Right lobe of liver (tissue), 6 donors: ENCODE results near the gene RGS9BP. TPM values are rescaled to one million over a fixed set of nuclear protein-coding genes. Genes with fewer than 3 reads are reported as not detected.
A peak's percentile ranks its signal among the peaks of the same experiment; 100 is the strongest.

Experiments used
- ATAC-seq, 4 donors: fragments of 200-7000 bp; cut with Tn5 transposase; one replicate each; pipeline ENCODE4 v1.9.1; 2020; ENCODE audit warnings: mild to moderate bottlenecking in 4 of 4, moderate library complexity in 4 of 4
- DNase-seq, 3 donors: peaks; one replicate each; pipeline ENCODE4 v3.0.0-alpha.2; 2020
- H3K27ac ChIP-seq, 3 donors: fragments of 200-600 bp; one replicate each; pipeline ENCODE4 v1.8.0; 2022
- H3K27me3 ChIP-seq, 2 donors: fragments of 200-600 bp; one replicate each; pipeline ENCODE4 v1.8.0; 2022
- H3K36me3 ChIP-seq, 4 donors: fragments of 200-600 bp; sonication (generic) in 1 of 4; one replicate each; pipeline versions ENCODE4 v1.5.1 to v1.8.0; 2017 to 2022; ENCODE audit warnings: control low read depth in 1 of 4
- H3K4me1 ChIP-seq, 4 donors: fragments of 200-600 bp; sonication (generic) in 1 of 4; one replicate each; pipeline versions ENCODE4 v1.5.1 to v1.8.0; 2017 to 2022; ENCODE audit warnings: control low read depth in 1 of 4
- H3K4me3 ChIP-seq, 3 donors: fragments of 200-600 bp; one replicate each; pipeline ENCODE4 v1.8.0; 2022
- H3K9me3 ChIP-seq, 4 donors: fragments of 200-600 bp; sonication (generic) in 1 of 4; one replicate each; pipeline versions ENCODE4 v1.5.1 to v1.8.0; 2017 to 2022; ENCODE audit warnings: control low read depth in 1 of 4
- POLR2A ChIP-seq: fragments of 450-650 bp; IDR thresholded peaks from one replicate; pipeline ENCODE4 v1.6.1; 2017; ENCODE audit warnings: antibody characterized with exemption, mild to moderate bottlenecking
- WGBS: methylation state at CpG from one replicate; pipeline ENCODE4 v1.1.6; 2018; ENCODE audit warnings: low coverage, low lambda C conversion rate; ENCODE audit not compliant: insufficient coverage; ENCODE audit errors: missing lambda C conversion rate; 5-methylcytosine and 5-hydroxymethylcytosine counted together
- intact Hi-C, 2 donors: fragments of 100-400 bp; cut with DNase I; formaldehyde crosslinking; loops; one replicate each; pipeline versions ENCODE4 v1.11.2 to v1.14.1; 2022
- long read RNA-seq: library from polyadenylated mRNA; unstranded; transcript quantifications from one replicate; pipeline ENCODE4 v2.0.0, GENCODE V29; 2019
- total RNA-seq, 6 experiments: library from RNA; depleted of rRNA in 2 of 6; stranded (reverse); fragments of >200 nt in 2 of 6; fragmentation: NEBNext Ultra II Directional in 3 of 6; extraction: Animal tissue kit (Norgen Biotek cat#: 25700) in 3 of 6; gene quantifications; one replicate each; pipeline versions ENCODE4 v1.1.0 to v1.2.4, GENCODE V29; 2016 to 2023
- TF ChIP-seq, protein P1 (sequence below), 4 donors: fragments of 200-600 bp in 3 of 4; fragments of 450-650 bp in 1 of 4; IDR thresholded peaks; one replicate each; pipeline versions ENCODE4 v1.5.1 to v1.8.0; 2016 to 2022; ENCODE audit warnings: antibody characterized with exemption in 4 of 4, mild to moderate bottlenecking in 2 of 4
- donor health status: DM: no; HTN: yes; CAD: no.
- donor health status: DM: no; HTN: no; CAD: no.
- donor health status: DM: no; HTN: no; CAD: no.
- donor health status: DM: no; HTN: yes; CAD: no.
- donor health status: DM: no; HTN: yes; CAD: no.

Gene RGS9BP, protein sequence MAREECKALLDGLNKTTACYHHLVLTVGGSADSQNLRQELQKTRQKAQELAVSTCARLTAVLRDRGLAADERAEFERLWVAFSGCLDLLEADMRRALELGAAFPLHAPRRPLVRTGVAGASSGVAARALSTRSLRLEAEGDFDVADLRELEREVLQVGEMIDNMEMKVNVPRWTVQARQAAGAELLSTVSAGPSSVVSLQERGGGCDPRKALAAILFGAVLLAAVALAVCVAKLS
- under 1 TPM in 1 of 6 experiments, not detected in 5; 0.11 TPM for total RNA-seq
- long read RNA-seq = 0 reads

DNA sequence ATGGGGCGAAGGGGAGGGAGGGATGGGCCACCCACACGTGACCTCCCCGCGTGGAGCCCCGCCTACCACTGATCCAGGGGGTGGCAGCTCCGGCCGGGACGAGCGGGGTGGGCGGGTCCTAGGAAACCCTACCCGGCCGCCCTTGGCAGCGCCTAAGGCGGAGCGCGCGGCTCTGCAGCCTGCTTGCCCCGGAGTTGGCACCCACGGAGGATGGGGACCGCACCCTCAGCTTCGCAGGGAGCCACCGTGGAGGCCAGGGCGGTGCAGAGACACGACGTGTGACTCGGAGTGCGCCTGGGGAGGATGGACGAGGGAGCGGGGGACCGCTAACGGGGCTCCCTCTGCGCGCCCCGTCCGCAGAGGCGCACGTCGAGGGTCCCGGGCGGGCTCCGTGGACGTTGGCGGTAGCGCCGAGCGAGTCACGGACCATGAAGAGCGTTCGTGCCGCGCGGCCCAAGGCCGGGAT, at the start of gene RGS9BP:
Gene RGS9BP, plus strand, starts transcription at position 129 of the 466 bp plus-strand sequence. CDS start 416 bp downstream, outside the sequence.
- intact Hi-C loops = no loop called here
- Histone ChIP-seq H3K4me1 (peaks cover 0 to 4% (median 0%) of the 10 kb centered on the region in 4 donors), H3K27ac (peak within 1 kb of the TSS; percentile 31 to 67 (median 66))

DNA sequence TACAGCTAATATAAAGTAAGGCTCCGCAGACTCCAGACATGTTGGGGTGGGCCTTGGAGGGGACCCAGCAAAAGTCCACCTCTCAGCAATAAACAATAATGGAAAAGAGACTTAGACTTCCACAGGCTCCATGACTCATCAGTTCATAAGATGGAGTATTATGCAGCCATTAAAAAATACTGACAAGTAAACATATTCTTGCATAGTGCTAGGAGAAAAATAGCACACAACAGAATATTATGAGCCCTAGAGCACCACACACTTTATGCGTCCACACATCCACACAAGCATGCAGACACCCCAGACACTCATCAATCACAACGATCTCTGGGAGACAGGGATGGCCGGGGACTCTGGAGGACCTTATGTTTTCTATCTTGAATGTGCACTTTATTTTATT, 48.7 kb upstream of the RGS9BP start:
- Histone ChIP-seq H3K4me1 (no peaks in the 10 kb centered on the region), H3K36me3 (peaks cover 0 to 7% (median 1%) of the 10 kb centered on the region in 4 donors), H3K27ac (no peak overlapping the region), H3K4me3 (no peak overlapping the region), H3K9me3 (no peaks in the 10 kb centered on the region), H3K27me3 (no peaks in the 10 kb centered on the region)
- intact Hi-C loops = no loop called here
- no peak for TF ChIP-seq POLR2A
- TF ChIP-seq, protein P1, sequence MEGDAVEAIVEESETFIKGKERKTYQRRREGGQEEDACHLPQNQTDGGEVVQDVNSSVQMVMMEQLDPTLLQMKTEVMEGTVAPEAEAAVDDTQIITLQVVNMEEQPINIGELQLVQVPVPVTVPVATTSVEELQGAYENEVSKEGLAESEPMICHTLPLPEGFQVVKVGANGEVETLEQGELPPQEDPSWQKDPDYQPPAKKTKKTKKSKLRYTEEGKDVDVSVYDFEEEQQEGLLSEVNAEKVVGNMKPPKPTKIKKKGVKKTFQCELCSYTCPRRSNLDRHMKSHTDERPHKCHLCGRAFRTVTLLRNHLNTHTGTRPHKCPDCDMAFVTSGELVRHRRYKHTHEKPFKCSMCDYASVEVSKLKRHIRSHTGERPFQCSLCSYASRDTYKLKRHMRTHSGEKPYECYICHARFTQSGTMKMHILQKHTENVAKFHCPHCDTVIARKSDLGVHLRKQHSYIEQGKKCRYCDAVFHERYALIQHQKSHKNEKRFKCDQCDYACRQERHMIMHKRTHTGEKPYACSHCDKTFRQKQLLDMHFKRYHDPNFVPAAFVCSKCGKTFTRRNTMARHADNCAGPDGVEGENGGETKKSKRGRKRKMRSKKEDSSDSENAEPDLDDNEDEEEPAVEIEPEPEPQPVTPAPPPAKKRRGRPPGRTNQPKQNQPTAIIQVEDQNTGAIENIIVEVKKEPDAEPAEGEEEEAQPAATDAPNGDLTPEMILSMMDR (IDR thresholded peaks at IDR 0.05) = no peak
- no peak for DNase-seq
- no peak for ATAC-seq
- WGBS = 100% methylated on average over 4 of the region's 4 CpGs

More for the DNA sequence above, at the start of gene RGS9BP:
- Histone ChIP-seq H3K4me3 (peak within 1 kb of the TSS; percentile 94 to 97 (median 95)), H3K9me3 (no peaks in the 10 kb centered on the region), H3K36me3 (no peaks in the 10 kb centered on the region), H3K27me3 (peaks cover 0 to 16% of the 10 kb centered on the region in 2 donors)
- peak; percentile 78 to 85 (median 80) for DNase-seq
- TF ChIP-seq POLR2A = no peak
- TF ChIP-seq, protein P1 (IDR thresholded peaks at IDR 0.05) = no peak
- peak; percentile 59 to 72 (median 68) for ATAC-seq
- no CpG with 5 or more reads among the region's 53 CpGs for WGBS

DNA sequence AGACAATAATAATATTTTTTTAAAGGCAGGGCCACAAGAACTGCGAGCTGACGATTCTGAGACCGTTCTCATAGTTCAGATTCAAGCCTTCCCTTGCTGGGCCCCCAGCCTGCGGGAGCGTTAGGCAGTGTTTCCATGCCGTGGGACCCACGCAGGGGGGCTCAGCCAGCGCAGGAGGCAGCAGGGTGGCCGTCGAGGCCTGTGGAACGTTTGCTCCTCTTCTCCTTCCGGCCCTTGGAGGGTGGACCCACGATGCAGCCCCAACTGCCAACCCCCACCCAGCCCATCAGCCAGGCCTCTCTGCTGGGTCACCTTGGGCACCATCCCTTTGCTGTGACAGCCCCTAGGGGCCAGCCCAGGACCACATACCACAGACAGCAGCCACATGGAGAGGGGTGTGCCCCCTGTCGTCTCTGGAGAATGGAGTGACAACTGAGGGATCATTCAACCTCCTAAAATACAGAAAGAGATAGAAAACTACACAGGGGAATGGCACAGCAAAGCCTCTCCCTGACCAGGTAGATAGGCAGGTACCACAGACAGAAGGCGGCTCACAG, 47.9 kb upstream of the RGS9BP start:
- ATAC-seq (no peak), DNase-seq (no peak)
- no peak overlapping the region for H3K4me3 ChIP-seq
- H3K36me3 ChIP-seq = peaks cover 0 to 4% (median 1%) of the 10 kb centered on the region in 4 donors
- H3K9me3 ChIP-seq = no peaks in the 10 kb centered on the region
- H3K27me3 ChIP-seq = no peaks in the 10 kb centered on the region
- WGBS = 82% methylated on average over 6 of the region's 15 CpGs
- no peak overlapping the region for H3K27ac ChIP-seq
- TF ChIP-seq POLR2A = no peak
- TF ChIP-seq, protein P1 (IDR thresholded peaks at IDR 0.05) = no peak
- no peaks in the 10 kb centered on the region for H3K4me1 ChIP-seq
- intact Hi-C loops = no loop called here

DNA sequence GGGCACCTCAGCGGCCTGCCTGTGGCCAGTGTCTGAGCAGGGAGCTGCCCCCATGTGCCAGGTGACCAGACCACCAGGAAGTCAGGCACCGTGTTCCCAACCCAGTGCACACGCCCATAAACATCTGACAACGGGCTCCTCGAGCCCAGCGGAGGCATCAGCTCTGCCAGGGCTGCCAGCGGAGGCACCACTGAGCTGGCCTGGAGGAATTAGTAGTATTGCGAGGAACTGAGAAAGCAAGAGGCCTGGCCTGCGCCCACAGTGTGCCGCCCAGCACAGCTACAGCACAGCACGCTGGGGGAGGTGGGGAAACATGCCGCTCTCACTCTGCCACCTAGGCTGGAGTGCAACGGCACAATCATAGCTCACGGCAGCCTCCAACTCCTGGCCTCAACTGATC, 45.3 kb upstream of the RGS9BP start:
- 100% methylated on average over 1 of the region's 14 CpGs for WGBS
- DNase-seq (no peak), ATAC-seq (no peak)
- Histone ChIP-seq H3K4me3 (no peak overlapping the region), H3K9me3 (no peaks in the 10 kb centered on the region), H3K4me1 (no peaks in the 10 kb centered on the region), H3K27ac (no peak overlapping the region), H3K27me3 (no peaks in the 10 kb centered on the region), H3K36me3 (peaks cover 0 to 4% (median 1%) of the 10 kb centered on the region in 4 donors)
- intact Hi-C loops = no loop called here
- TF ChIP-seq, protein P1 (IDR thresholded peaks at IDR 0.05) = no peak
- TF ChIP-seq POLR2A = no peak
